Left forelimb (tissue), 1 donor: ENCODE data around the gene VAT1L.

ENCODE experiments used
- DNase-seq: peaks from one replicate; pipeline ENCODE4 v3.0.0-alpha.2; 2018; ENCODE audit warnings: low spot score

VAT1L gene

DNA sequence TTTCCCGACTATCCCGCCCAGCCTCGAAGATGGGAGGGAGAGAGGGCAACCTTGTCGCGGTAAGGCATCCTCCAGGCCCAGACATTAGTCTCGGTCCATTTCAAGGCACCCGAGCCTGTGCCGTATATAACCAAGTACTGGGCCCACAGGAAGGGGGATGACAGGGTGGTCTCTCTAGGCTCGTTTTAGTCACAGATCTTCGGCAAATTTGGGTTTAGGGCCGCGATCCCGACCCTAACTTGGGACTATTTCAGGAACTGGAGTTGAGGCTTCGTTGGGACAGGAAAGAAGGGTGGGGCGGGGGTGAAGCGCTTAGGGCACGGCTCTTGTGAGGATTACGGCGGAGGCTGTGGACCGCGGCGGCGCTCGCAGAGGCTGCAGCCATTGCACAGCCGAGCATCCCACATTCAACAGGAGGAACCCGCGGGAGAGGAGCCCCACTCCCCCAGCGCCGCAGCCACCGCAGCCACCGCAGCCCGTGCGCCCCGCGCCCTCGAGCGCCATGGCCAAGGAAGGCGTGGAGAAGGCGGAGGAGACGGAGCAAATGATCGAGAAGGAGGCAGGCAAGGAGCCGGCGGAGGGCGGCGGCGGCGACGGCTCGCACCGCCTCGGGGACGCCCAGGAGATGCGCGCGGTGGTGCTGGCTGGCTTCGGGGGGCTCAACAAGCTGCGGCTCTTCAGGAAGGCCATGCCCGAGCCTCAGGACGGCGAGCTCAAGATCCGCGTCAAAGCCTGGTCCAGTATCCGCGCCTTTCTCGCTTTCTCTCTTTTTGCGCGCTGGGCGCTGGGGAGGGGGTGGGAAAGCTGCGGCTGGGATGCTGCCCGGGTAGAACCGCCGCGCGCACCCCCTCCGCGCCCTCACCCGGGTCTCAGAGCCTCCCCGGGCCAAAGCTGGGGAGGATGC lies at the start of gene VAT1L:
Gene VAT1L, plus strand, starts transcription at position 384 of the 904 bp plus-strand sequence. Its CDS starts 119 bp downstream, at position 503.
- DNase-seq: peak; percentile 78

DNA sequence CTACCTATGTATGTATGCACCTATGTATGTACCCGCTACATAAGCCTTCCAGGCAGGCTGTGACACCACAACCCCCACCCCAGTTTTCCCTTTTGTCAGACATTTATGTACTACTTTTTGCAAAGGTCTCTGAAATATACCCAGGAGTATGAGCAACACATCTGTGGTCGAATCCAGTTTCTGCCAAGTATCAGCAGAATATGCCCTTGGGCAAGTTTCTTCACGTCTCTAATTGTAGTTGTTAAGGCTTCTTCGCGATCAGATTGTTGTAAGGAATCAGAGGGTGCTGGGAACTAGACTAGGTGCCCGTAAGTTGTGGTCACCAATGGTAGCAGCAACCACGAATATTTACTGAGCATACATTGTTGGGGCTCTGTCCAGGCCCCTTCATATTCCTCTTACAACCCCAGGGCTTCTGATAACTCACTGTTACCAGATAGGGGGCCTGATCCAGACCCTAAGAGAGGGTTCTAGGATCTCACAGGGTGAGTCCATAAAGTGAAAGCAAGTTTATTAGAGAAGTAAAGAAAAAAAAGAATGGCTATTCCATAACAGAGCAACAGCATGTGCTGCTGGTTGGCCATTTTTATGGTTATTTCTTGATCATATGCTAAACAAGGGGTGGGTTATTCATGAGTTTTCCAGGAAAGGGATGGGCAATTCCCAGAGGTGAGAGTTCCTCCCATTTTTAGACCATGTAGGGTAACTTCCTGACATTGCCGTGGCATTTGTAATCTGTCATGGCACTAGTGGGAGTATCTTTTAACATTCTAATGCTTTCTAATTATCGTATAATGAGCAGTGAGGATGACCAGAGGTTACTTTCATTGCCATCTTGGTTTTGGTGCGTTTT lies 49.4 kb upstream of the VAT1L start:
- no peak for DNase-seq

GRCh38 chr16:77739559-77739892 lies 48.8 kb upstream of the VAT1L start:
- no peak for DNase-seq

DNA sequence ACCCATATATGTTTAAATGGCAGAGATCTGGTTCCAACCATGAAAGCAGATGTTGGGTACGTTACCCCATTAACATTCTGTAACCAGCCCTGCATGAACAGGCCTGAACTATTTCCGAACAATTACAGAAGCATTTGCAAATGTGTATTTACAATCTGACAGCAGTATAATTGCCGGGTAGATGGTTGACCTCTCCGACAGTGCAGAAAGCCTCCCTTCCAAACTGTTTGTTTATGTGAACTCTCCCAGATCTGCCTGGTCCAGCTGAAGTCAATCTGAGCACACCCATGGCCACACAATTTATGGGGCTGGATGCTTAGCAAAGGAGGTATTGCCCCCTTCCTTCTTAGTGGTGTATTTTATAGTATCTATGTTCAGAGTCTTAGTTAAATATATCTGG lies 44.2 kb upstream of the VAT1L start:
- DNase-seq: no peak

- DNase-seq: no peak
These were observed 42.4 kb upstream of the VAT1L start for GRCh38 chr16:77745972-77746371.

DNA sequence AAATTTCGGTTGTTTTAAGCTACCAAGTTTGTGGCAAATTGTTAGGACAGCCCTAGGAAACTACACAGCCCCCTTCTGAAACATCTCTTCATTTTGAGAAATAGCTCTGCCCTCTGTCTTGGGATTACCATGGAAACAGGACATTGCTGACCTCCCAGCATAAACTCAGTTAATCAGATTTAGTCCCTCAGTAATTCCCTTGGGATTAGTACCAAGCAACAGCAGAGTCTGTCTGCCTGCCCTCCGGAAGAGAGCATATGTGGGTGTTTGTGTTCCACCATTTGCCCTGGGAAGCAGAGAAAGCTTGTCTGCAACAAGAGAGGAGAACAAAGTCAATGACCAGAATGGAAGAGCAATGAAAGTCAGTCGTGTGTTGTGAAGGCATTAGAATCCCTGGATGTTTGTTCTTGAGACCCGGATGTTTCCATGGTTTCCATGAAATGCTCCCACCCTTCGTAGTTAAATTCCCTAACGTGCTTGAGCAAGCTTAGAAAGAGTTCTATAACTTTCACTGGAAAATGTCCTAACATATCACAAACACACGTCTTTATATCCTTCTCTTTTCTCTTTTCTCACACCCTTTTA lies 39.9 kb upstream of the VAT1L start:
- DNase-seq: no peak

GRCh38 chr16:77749415-77749814 lies 38.9 kb upstream of the VAT1L start:
- DNase-seq: no peak

- no peak for DNase-seq
These were observed 30.3 kb upstream of the VAT1L start for GRCh38 chr16:77758046-77758445.

DNA sequence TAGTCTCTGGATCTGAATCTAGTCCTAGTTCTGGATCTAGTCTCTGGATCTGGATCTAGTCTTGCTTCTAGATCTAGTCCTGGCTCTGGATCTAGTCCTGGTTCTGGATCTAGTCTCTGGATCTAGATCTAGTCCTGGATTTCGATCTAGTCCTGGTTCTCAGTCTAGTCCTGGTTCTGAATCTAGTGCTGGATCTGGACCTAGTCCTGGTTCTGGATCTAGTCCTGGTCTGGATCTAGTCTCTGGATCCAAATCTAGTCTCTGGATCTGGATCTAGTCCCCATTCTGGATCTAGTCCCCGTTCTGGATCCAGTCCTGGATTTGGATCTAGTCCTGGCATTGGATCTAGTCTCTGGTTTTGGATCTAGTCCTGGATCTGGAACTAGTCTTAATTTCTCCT lies 29.9 kb upstream of the VAT1L start:
- no peak for DNase-seq

DNA sequence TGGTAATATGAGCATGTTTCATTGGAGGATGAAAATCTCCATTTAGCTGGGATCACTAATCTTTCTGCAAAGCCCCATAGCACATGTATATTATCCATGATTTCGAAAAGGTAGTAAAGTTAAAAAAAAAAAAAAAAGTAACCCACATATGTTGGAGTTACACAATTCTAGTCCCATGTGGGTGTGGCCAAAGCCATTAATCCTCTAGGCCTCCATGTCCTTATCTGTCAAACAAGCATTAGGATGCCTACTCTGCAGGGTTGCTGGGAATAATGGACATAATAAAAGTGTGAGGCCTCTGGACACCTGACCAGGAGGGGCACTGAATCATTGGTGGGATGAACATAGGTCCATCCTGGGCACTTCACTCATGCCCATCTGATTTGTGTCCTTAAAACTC lies 29.2 kb upstream of the VAT1L start:
- no peak for DNase-seq

DNA sequence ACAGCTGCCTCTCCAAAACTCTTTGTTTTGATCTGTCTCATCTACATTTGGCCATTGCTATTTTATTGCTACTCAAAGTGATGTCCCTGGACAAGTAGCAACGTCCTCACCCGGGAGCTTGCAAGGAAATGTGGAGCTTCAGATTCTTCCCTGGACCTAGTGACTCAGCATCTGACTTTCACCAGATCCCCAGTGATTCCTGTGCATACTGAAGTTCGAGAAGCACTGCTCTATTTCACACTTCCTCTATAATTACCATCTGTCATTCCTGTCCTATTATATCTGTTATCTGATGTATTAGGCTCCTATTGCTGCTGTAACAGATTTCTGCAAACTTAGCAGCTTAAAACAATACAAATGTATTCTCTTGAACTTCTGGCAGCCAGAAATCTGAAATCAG lies 28.5 kb upstream of the VAT1L start:
- no peak for DNase-seq

DNA sequence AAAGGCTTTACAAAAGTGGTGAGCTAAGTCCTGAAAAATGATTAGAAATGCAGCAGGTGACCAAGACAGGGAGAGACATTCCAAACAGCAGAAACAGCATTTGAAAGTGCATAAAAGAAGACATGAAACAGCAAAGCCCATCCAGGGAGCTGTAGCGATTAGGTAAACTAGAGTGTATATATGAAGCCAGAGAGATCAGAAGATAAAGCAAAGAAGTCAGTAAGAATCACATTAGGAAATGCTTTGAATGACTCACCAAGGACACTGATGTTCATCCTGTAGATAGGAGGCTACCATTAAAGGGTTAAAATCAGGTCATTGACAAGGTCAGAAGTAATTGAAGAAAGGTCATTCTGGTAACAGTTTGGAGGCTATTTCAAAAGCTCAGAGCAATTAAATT lies 27.6 kb upstream of the VAT1L start:
- no peak for DNase-seq

DNA sequence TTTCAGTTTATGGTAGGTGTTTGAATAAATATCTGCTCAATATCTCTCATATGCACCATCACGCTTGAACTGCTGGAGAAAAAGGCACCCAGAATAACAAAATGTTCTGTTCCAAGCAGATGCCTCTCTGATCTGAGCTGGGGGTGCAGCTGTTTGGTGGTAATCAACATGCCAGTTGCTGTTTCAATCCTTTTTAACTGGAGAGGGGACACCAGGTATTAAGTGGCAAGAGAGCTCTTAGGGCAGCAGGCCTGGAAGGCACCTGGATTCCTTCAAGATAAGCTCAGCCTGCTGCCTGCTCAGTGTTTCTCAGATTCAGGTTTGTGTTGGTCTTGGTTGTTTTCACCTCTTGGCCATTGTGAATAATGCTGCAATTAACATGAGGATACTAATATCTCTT lies 27.2 kb upstream of the VAT1L start:
- DNase-seq: no peak

- DNase-seq: no peak
These were observed 26.1 kb upstream of the VAT1L start for GRCh38 chr16:77762262-77762661.

GRCh38 chr16:77763994-77764393 lies 24.4 kb upstream of the VAT1L start:
- no peak for DNase-seq

GRCh38 chr16:77767211-77767610 lies 21.2 kb upstream of the VAT1L start:
- DNase-seq: no peak

- DNase-seq: no peak
These were observed 20.5 kb upstream of the VAT1L start for GRCh38 chr16:77767826-77768225.

GRCh38 chr16:77775911-77776909 lies 12.2 kb upstream of the VAT1L start:
- no peak for DNase-seq

- DNase-seq: no peak
These were observed 10.6 kb upstream of the VAT1L start for GRCh38 chr16:77777745-77778144.

DNA sequence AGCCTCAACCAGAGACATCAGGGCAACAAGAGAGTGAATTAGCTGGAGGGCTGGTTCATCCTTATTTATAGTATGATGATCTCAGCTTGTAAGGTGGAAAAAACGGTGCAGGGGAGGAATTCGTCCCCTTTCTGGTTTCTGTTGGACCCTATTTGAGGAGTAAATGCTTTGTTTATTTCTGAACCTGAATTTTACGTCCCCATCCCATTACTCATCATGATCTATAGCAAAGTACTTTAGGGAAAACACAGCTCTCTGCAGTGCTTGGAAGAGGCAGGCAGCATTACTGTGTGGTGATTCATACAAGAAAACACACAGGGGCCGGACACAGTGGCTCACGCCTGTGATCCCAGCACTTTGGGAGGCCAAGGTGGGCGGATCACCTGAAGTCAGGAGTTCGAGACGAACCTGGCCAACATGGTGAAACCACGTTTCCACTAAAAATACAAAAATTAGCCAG lies 8.0 kb upstream of the VAT1L start:
- no peak for DNase-seq

DNA sequence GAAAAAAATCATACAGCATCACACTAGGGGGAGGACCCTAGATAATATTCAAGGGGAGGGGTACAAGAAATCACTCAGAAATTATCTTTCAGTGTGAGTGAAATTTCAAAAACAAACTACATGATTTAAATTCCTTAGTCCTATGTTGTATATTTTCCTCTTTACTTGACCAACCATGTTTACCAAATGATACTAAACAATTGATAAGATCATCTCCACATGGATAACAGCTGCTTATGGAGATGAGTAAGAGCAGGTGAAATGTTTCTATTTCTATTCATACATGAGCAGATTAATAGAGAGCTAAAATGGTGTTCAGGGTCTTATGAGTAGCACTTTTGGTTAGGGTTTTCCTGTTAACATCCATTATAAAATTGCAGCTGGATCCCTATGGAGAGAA lies 7.3 kb upstream of the VAT1L start:
- DNase-seq: no peak
